Measurements from ENCODE around the gene ITGB6. TPM values are rescaled to one million over a fixed set of nuclear protein-coding genes. Genes with fewer than 3 reads are reported as not detected.

The ITGB6 gene
- total RNA-seq, 2 experiments from 2014 or later, result not detected

- no peaks in the 10 kb centered on the region for H3K27me3 Mint-ChIP-seq
- peaks cover 23% of the 10 kb centered on the region for H3K4me1 Mint-ChIP-seq
- ChIA-PET POLR2A (no interaction called here), CTCF (interaction anchor here (1.4 kb wide), 1 partner anchor 10 kb away, joined by 5 read pairs; no protein-coding TSS in a partner anchor)
- H3K9me3 Mint-ChIP-seq, result no peaks in the 10 kb centered on the region
- H3K36me3 Mint-ChIP-seq (ENCODE audit: low read depth), result no peaks in the 10 kb centered on the region
- no peak overlapping the region for H3K27ac Mint-ChIP-seq
- no peak for DNase-seq
- no peak overlapping the region for H3K4me3 Mint-ChIP-seq
Measured at GRCh38 chr2:160227293-160227915, 27.3 kb upstream of the ITGB6 start.

DNA sequence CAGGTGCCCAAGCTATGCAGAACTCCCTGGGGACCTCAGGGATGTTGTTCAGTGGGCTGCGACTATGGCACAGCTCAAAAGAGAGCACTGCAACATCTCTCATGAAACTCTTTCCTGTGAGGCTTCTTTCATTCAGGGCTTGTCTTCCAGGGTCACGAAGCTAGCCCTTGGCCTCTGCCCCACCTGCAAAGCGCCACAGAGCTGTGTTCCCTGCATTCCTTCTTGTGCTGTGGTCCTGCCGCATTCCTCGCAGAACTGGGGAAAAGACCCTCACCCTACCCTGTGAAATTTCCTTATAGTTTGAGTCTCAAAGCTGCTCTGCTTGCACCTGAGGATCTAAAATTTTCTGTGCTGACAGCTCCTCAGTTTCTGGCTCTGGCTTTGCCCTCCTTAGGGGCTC lies 26.3 kb upstream of the ITGB6 start:
- ChIA-PET POLR2A (no interaction called here), CTCF (interaction anchor here (0.7 to 1.5 kb wide), 3 partner anchors 9 to 17 kb away, joined by 4 to 5 read pairs (median 4); no protein-coding TSS in a partner anchor)
- Mint-ChIP-seq H3K27ac (no peak overlapping the region), H3K4me3 (no peak overlapping the region), H3K27me3 (no peaks in the 10 kb centered on the region), H3K4me1 (peaks cover 31% of the 10 kb centered on the region), H3K9me3 (no peaks in the 10 kb centered on the region), H3K36me3 (ENCODE audit: low read depth) (no peaks in the 10 kb centered on the region)
- no peak for DNase-seq

DNA sequence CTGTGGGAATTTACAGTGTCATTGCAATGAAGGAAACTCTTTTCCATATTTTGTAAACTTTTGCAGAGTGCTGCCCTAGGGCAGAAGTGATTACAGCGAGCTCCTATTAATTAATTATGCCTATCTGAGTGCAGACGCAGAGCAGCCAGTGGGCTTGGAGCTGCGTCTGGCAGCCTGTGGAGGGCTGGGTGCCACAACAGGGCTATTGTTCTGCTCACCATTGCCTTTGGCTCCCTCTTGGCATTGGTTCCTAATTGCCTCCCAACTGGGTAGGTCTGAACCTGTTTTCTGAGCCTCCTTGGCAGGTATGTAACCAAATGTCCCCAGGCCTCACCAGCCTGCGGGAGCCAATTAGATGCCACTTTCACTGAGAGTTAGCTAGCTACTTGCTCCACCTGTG lies 25.6 kb upstream of the ITGB6 start:
- ChIA-PET POLR2A (no interaction called here), CTCF (interaction anchor here (1.4 to 1.5 kb wide), 2 partner anchors 9 to 12 kb away, joined by 4 to 5 read pairs; no protein-coding TSS in a partner anchor)
- peaks cover 37% of the 10 kb centered on the region for H3K4me1 Mint-ChIP-seq
- H3K4me3 Mint-ChIP-seq, result no peak overlapping the region
- no peaks in the 10 kb centered on the region for H3K27me3 Mint-ChIP-seq
- no peaks in the 10 kb centered on the region for H3K36me3 Mint-ChIP-seq (ENCODE audit: low read depth)
- no peak for DNase-seq
- H3K27ac Mint-ChIP-seq, result no peak overlapping the region
- H3K9me3 Mint-ChIP-seq, result no peaks in the 10 kb centered on the region

- peaks cover 48% of the 10 kb centered on the region for H3K4me1 Mint-ChIP-seq
- H3K36me3 Mint-ChIP-seq (ENCODE audit: low read depth), result no peaks in the 10 kb centered on the region
- POLR2A ChIA-PET, result no interaction called here
- no peaks in the 10 kb centered on the region for H3K9me3 Mint-ChIP-seq
- no peak for DNase-seq
- CTCF ChIA-PET, result interaction anchor here (0.8 to 1.3 kb wide), 2 partner anchors 20 to 25 kb away, joined by 3 read pairs; no protein-coding TSS in a partner anchor
- no peak overlapping the region for H3K4me3 Mint-ChIP-seq
- no peaks in the 10 kb centered on the region for H3K27me3 Mint-ChIP-seq
- H3K27ac Mint-ChIP-seq, result no peak overlapping the region
Measured at GRCh38 chr2:160224507-160224906, 24.4 kb upstream of the ITGB6 start.

- Mint-ChIP-seq H3K4me1 (peaks cover 52% of the 10 kb centered on the region), H3K4me3 (no peak overlapping the region), H3K9me3 (no peaks in the 10 kb centered on the region), H3K27me3 (no peaks in the 10 kb centered on the region), H3K27ac (peak overlapping the region; percentile 37), H3K36me3 (ENCODE audit: low read depth) (no peaks in the 10 kb centered on the region)
- ChIA-PET CTCF (interaction anchor here (0.8 to 1.3 kb wide), 2 partner anchors 20 to 25 kb away, joined by 3 read pairs; no protein-coding TSS in a partner anchor), POLR2A (no interaction called here)
- peak; percentile 13 for DNase-seq
Measured at GRCh38 chr2:160224060-160224459, 24.0 kb upstream of the ITGB6 start.

- Mint-ChIP-seq H3K9me3 (no peaks in the 10 kb centered on the region), H3K27ac (peak overlapping the region; percentile 37), H3K4me3 (no peak overlapping the region), H3K36me3 (ENCODE audit: low read depth) (no peaks in the 10 kb centered on the region), H3K27me3 (no peaks in the 10 kb centered on the region), H3K4me1 (peaks cover 52% of the 10 kb centered on the region)
- POLR2A ChIA-PET, result no interaction called here
- CTCF ChIA-PET, result interaction anchor here (1.3 kb wide), 1 partner anchor 21 kb away, joined by 3 read pairs; no protein-coding TSS in a partner anchor
- DNase-seq, result no peak
Measured at GRCh38 chr2:160223560-160223959, 23.5 kb upstream of the ITGB6 start.

DNA sequence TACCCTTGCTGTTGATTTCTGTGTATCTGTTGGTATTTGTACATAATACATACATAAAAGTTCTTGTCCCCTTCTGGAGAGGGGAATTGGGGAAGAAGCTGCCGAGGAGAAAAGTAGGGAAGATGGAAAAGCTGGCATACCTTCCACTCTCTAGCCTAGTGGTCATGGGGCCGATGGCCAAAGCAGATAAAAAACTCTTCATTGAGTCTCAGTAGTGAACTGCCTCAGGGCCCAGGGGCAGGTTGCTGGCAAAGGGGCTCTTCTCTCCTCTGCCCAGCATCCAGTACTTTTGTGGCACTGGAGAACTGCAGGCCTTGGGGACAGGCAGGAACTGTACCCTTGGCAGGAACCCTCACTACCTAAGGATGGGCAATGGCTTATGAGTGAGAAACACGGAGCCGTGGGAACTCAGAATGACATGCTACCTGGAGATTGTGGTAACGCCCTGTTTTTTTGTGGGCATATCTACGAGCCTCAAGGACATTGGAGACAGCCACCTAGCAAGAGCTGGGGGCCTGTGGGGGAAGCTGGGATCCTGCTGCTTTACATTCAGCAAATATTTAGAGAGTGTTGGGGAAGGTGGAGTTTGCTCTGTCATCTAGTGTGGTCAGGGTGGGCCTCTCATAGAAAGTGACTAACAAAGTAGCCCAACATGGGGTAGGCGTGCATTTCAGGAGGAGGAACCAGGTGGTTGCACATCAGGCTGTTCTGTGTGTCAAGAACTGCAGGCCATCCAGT lies 22.6 kb upstream of the ITGB6 start:
- Mint-ChIP-seq H3K4me1 (peaks cover 52% of the 10 kb centered on the region), H3K27me3 (no peaks in the 10 kb centered on the region), H3K27ac (no peak overlapping the region), H3K36me3 (ENCODE audit: low read depth) (no peaks in the 10 kb centered on the region), H3K9me3 (no peaks in the 10 kb centered on the region), H3K4me3 (no peak overlapping the region)
- DNase-seq, result no peak
- ChIA-PET CTCF (interaction anchor here (1.7 kb wide), 1 partner anchor 14 kb away, joined by 4 read pairs; no protein-coding TSS in a partner anchor), POLR2A (no interaction called here)

GRCh38 chr2:160221391-160222276 lies 21.6 kb upstream of the ITGB6 start:
- POLR2A ChIA-PET, result no interaction called here
- Mint-ChIP-seq H3K36me3 (ENCODE audit: low read depth) (no peaks in the 10 kb centered on the region), H3K27ac (peak overlapping the region; percentile 54), H3K4me3 (peak overlapping the region; percentile 30), H3K27me3 (peaks cover 3% of the 10 kb centered on the region), H3K4me1 (peaks cover 52% of the 10 kb centered on the region), H3K9me3 (no peaks in the 10 kb centered on the region)
- CTCF ChIA-PET, result interaction anchor here (1.7 to 2.4 kb wide), 2 partner anchors 13 kb away, joined by 4 to 12 read pairs; no protein-coding TSS in a partner anchor
- DNase-seq, result no peak

- CTCF ChIA-PET, result interaction anchor here (0.9 to 2.4 kb wide), 5 partner anchors 9 to 774 kb away, joined by 3 to 12 read pairs (median 3); no protein-coding TSS in a partner anchor
- peaks cover 52% of the 10 kb centered on the region for H3K4me1 Mint-ChIP-seq
Measured at GRCh38 chr2:160220545-160221009, 20.5 kb upstream of the ITGB6 start.

DNA sequence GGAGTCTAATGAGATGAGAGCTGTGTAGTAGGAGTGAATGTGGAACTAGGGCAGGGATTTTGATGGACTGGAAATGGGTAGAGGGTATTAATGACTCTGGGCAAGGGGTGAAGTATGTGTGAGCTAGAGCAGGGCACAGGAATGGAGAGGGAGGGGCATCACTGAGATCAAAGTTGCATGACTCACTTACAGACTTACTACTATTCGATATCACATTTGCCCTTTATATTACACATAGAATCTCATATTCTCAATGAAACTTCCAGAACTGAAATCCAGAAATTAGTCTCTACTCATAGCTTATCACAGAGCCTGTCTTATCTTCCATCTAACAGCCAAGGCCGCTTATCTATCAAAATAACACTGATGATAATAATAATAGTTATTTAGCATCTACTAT lies 20.0 kb upstream of the ITGB6 start:
- POLR2A ChIA-PET, result no interaction called here
- Mint-ChIP-seq H3K36me3 (ENCODE audit: low read depth) (no peaks in the 10 kb centered on the region), H3K9me3 (no peaks in the 10 kb centered on the region), H3K27me3 (peaks cover 7% of the 10 kb centered on the region), H3K4me3 (no peak overlapping the region), H3K4me1 (peaks cover 51% of the 10 kb centered on the region), H3K27ac (no peak overlapping the region)
- CTCF ChIA-PET, result interaction anchor here (0.9 to 2.4 kb wide), 5 partner anchors 9 to 774 kb away, joined by 3 to 12 read pairs (median 3); no protein-coding TSS in a partner anchor
- no peak for DNase-seq

More at GRCh38 chr2:160220545-160221009, 20.5 kb upstream of the ITGB6 start:
- POLR2A ChIA-PET, result no interaction called here
- peak; percentile 27 for DNase-seq
- no peaks in the 10 kb centered on the region for H3K9me3 Mint-ChIP-seq
- peaks cover 6% of the 10 kb centered on the region for H3K27me3 Mint-ChIP-seq
- peak overlapping the region; percentile 71 for H3K27ac Mint-ChIP-seq
- no peaks in the 10 kb centered on the region for H3K36me3 Mint-ChIP-seq (ENCODE audit: low read depth)
- H3K4me3 Mint-ChIP-seq, result peak overlapping the region; percentile 12

- H3K27ac Mint-ChIP-seq, result no peak overlapping the region
- POLR2A ChIA-PET, result no interaction called here
- CTCF ChIA-PET, result no interaction called here
- H3K36me3 Mint-ChIP-seq (ENCODE audit: low read depth), result no peaks in the 10 kb centered on the region
- no peak overlapping the region for H3K4me3 Mint-ChIP-seq
- DNase-seq, result peak; percentile 16
- H3K4me1 Mint-ChIP-seq, result peaks cover 20% of the 10 kb centered on the region
- H3K27me3 Mint-ChIP-seq, result peaks cover 20% of the 10 kb centered on the region
- H3K9me3 Mint-ChIP-seq, result no peaks in the 10 kb centered on the region
Measured at GRCh38 chr2:160214461-160215445, 14.7 kb upstream of the ITGB6 start.
